ENCODE data around the gene RHEB.
"Not testable (repeated sequence)": the region's sequence is repeated elsewhere in the genome, so short reads cannot be mapped to it uniquely, and the experiment has no call there.

Gene RHEB

DNA sequence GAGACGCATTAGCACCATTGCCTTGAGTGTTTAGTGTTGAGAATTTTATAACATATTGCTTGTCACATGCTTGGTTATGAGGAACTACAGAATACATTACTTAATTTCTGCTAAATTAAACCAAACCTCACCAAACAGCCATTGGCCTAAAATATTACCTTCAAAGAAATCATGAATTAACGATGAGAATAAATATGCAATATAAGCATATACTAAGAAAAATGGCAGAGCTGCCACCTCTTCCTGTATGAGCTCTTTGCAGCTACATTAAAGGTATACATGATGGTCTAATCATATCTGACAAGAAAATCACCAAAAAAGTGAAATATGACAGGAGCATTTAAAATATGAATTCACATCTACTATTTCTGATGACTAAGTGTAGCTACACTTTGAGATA is 5.2 kb upstream of the RHEB start:
- no peak for DNase-seq

DNA sequence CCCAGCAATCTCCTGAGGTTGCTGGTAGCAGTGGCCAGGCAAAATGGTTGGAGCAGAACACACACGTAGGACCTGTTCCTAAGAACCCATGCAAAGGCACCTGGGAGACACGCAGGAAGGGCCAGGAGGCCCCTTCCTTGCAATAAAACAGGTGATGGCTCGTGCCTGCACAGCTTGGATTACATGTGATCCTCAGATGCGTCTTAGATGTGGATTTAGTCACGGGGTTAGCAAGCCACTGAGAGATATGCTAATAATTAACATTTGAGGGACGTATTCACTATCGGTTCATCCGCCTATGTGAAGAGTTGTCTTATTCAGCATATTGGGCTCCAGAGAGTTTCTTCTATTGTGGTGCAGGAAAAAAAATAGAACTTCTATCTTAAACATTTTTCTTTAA is 4.6 kb upstream of the RHEB start:
- DNase-seq = no peak

DNA sequence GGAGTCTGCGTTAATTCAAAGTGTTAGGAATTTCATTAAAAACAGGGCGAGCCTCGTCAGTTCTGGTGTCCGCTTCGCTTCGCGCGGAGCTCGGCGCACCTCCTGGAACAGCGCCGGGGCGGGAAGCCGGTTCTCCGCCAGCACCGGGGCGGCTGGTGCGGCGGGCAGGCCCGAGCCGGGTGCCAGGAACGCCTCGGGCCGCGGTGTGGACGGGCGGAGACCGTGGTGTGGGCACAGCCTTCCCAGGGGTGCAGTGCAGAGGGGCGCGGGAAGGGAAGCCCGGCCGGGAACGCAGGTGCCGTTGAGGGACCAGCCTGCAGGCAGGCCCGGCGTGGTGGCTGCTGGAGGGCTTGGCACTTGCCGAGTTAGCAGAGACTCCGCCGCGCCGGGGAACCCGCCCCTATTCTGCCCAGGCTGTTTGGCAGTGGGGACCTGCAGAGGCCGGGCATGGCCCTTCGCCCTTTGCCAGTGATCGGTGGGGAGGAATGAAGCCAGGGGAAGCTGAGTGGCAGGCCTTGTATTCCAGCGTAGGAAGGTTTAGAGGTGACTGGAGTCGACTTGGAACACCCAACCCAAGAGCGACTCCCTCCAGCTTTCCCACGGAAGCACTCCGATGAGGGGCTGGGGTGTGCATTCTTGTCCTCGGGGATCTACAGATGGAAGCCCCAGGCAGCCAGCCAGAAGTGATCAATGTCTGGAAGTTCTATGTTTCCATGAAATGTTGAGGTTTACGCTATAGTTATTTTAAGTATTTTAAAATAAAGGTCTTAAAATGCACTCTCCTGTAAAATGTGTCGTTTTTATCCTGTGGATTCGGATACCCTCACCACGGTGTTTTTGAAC is 945 bp upstream of the RHEB start:
- peak; percentile 33 for DNase-seq

DNA sequence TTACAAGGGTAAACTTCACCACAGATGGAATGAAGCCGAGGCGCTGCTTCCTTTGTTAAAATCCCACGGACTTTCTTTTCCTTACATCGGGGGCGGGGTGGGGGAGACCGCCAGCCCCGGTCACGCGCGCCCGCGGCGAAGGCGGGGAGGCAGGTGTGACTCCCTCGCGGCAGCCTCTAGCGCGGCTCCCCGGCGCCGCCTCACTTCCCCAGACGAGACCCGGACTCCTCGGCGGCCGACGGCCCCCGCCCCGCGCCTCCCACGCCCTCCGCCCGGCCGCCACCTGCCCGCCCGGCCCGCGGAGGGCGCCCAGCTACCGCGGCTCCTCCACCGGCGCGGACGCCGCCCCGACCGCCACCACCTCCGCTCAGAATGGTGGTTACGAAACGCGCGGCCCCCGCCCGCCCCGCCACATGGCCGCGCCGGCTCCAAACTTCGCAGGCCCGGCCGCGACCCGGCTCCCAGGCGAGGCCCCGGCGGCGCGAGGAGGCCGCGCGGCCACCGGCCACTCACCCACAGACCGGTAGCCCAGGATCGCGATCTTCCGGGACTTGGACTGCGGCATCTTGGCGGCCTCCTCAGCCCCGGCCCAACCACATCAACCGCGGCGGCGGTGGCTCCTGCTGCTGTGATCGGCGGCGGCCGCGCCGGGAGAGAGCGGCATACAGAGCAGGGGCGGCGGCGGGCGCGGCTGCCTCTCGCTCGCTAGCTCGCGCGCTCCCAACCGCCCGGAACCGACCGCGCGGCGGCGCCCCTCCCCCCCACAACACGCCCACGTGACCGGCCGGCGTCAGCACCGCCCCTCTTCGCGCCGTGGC is 539 bp downstream of the RHEB start:
- not testable (repeated sequence) for DNase-seq

DNA sequence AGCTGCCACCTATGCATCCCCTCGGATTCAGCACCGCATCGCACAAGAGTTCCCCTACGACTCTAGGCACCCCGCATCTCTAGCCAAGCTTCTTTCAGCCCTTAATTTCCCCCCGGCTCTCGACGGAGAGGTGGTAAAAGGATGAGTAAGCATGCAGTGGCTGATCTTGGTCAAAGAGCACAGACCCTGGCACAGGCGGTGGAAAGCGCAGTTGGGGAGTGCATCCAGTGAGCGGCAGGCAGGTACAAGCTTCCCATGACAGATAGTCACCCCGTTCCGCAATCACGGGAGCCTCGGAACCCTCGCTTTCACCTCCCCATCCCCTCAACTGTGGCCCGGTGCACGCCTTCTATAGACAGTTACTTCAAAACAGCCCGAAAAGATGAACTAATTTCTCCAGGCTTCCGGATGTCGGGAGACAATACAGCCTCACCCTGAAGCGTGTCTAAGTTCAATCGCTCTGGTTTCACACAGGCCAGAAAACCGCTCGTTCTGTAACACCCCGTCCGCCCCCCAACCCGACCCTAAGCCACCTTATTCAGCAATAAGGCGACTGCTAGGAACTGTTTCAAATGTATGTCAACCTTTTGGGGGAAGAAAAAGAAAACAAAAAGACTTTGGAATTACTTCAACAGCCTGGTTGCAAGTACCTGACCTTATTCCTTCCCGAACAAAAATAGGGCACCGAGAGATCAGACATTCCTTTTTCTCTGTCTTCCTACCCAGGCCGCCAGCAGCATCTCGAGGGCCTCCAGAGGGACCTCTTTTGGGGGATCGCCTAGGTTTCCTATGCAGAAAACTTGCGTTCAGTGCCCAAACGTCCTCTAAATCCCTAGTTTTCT is 1.4 kb downstream of the RHEB start:
- DNase-seq = no peak

DNA sequence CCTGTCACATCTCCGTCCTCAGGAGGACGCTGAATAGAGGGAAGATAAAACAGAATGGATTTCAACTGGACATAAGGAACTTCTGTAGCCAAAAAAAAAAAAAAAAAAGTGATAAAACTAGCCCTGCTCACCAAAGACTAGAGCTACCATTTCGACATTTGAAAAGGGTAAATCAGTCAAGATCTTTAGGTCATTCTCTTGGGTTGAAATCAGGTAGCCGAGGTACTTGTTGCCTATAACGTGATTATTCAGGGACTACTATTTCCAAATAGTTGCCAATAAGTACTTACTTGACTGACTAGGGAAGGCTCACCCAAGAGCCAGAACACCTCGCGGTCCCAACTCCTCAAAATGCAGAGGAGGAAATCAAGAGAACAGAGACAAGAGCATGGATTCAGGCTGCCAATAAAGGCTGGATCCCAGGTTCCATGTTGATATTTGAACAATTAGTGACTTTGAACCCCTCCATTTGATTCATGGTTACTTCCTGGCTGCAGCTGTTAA is 2.0 kb downstream of the RHEB start:
- no peak for DNase-seq

DNA sequence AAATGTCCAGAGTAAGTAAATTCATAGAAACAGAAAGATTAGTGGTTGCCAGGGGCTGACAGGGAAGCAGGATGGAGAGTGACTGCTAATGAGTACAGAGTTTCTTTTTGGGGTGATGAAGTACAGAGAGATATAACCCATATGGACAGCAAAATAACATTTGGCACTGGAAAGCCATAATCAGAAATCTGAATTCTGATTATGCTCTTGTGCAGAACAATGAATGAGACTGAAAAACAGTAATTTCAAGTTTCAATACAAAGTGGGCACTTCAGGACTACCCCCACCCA is 4.5 kb downstream of the RHEB start:
- DNase-seq = no peak

DNA sequence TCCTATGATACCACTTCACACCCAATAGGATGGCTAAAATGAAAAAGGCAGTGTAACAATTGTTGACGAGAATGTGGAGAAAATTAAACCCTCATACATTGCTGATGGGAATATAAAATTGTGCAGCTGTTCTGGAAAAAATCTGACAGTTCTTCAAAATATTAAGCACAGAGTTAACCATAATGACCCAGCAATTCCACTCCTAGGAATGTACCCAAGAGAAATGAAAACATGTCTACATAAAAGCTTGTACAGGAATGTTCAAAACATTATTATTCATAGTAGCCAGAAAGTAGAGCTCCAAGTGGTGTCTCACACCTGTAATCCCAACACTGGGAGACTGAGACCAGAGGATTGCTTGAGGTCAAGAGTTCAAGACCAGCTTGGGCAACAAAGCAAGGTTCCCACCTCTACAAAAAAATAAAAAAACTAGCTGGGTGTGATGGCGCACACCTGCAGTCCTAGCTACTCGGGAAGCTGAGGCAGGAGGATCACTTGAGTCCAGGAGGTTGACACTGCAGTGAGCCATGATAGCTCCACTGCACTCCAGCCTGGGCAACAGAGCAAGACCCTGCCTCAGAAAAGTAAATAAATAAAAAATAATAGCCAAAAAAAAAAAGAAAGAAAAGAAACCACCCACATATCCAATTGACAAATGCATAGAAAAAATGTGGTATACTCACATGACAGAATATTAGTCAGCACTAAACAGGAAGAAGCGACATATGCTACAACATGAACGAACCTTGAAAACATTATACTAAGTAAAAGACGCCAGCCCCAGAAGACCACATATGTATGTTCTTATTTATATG is 5.0 kb downstream of the RHEB start:
- no peak for DNase-seq

DNA sequence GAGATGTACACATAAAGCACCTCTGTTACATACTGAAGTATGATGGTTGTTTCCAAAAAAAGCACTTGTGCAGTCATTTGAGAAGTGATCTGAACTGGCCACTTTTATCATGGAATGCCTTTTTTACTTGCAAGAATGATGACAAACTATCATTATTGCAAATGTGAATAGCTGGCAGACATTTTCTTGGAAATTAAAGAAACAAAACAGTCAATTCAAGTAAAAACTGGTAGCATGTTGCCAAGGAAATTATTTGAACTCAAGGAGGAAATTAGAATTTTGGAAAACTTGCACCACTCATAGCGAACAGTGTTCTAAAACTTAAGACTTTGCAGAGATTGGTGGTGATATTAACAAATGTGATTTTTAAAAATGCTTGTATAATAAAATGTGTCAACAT is 6.6 kb downstream of the RHEB start:
- DNase-seq = no peak

DNA sequence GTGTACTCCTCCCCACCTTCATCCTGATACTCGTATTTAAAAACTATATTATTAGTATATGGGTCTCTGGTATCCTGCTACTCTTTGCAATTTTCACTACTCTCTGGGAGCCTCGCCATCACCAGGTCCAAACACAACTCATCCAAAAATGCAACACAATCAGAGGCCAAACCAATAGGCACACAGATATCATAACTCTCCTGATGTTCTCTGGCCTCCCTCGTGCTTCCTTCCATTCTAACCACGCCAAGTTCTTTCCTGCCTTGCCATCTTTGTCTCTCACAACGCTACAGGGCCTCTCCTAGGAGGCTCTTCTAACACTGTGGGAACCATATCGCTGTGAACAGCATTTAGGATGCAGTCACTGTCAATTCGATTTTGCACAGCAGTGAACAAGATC is 7.3 kb downstream of the RHEB start:
- no peak for DNase-seq

DNA sequence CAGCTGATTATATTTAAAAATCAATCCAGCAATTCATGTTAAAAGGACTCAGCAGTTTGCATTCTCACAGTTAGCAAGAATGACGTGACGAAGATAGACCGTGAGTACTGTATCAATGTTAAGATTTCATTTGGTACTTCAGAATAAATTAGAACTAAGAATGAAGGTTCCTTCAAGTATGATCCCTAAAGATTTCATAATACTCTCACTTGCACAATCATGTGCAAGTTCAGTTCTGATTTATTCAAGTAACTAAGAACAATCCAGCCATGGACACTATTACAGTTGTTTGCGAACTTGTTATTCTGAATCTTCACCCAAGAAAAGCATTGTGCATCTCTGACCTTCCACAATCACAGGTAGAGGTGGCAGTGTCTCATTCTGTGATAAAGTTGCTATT is 7.7 kb downstream of the RHEB start:
- DNase-seq = no peak

DNA sequence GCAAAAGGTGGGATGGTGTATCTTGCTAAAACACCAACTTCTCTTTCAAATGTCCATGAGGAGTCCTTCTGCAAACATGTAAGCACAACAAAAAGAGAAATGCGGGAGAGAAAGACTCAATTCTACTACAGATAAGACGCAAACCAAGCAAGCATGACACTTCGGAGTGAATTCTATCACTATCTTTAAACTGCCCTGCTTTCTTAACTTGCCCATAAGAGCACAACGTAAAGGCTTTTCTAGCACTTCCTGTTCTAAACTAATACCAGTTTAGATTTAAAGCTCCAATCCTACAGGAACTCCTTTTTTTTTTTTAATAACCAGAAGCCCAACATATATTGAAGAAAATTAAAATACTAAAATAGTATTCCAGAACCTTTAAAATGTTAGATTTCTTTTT is 8.4 kb downstream of the RHEB start:
- DNase-seq = no peak

DNA sequence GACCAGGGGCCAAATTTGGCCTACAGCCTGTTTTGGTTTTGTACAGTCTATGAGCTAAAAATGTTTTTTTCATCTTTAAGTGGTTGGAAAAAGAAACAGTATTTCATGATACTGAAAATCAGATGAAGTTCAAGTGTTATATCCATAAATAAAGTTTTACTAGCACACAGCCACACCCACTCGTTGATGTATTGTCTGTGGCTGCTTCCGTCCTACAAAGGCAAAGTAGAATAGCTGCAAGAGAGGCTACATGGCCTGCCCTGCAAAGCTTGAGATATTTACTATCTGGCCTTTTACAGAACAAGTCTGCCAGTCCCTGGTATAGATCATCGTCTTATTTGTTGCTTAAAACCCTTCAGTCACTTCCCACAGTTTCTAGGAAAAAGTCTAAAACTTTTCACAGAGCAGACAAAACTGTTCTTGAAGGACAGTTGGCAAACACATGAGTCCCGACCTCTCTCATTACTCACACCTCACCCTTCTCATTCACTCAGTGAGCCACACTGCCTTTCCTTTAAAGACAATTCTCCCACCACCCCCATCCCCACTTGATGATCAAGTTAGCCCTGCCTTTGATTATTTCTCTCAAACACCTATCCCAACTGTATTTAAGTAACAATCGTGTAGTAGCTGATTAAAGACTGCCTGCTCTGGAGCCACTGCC is 9.9 kb downstream of the RHEB start:
- no peak for DNase-seq

DNA sequence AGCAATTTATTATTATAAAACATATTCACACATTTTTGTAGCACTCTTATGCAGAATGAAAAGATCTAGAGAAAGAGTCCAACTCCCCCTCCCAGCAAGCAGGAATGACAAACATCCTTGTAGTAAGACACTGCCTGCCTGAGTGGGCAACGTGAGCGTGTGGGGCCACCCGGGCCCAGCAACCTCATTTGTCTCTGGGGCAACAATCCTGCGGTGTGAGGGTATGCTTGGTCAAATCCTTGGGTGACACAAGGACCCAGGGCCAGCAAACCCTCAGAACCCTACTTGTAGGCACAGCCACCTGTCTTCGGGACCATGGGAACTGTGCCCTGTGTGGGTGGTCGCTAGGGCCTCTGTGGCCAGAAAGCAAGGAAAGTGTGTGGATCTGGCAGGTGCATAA is 10.7 kb downstream of the RHEB start:
- no peak for DNase-seq

DNA sequence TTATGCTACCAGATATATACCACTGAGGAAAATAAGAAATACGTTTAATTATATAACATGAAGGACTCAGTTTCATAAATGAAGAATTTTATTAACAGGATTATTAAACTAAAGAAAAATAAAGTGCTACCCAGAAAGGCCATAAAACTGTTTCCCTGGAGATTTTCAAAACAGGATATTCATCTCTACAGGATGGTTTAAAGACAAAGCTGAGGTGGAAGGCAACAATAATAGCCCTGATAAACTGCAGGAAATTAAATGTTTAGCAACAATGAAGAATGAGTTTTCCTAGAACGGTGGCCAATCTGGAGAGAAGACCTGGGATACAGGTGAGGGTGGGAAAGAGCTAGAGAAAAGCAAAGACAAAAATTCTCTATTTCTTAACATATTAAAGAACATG is 11.9 kb downstream of the RHEB start:
- DNase-seq = no peak

DNA sequence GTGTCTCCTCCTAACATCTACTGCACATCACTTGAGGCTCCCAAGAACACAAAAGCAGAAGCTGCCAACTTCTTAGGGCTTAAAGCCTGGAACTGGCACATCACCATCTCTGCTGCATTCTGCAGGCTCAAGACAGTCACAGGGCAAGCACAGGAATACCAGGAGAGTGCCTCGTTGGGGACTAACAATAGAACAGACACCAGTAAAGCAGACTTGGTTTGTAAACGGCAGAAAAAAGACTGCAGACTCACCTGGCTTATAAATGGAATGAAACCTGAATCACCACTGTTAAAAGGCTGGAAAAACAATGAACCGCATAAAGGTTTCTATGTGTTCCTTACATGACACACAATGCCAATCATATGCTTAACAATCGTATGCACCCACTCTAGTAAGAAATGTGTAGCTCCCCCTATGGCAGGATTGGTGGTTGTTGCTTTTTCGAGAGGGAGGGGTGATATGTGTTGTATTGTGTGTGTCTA is 12.8 kb downstream of the RHEB start:
- no peak for DNase-seq

DNA sequence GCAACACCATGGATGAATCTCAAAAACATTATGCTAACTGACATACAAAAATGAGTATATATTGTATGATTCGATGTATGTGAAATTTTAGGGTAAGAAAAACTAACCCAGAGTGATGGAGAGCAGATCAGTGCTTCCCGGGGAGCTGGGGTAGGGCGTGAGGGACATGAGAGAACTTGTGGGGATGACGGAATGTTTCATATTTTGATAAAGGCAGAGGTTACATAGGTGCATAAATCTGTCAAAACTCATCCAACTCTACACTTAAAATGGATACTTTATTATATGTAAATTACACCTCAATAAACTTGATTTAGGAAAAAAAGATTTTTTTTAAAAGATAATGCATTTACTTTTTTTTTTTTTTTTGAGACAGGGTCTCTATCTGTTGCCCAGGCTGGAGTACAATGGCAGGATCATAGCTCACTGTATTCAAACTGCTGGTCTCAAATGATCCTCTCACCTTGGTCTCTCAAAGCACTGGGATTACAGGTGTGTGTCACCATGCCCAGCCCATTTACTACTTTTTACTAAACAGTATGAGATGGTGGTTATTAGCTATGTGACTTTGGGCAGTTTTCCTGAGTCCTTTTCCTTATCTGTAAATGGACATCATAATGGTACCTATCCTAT is 13.7 kb downstream of the RHEB start:
- no peak for DNase-seq

DNA sequence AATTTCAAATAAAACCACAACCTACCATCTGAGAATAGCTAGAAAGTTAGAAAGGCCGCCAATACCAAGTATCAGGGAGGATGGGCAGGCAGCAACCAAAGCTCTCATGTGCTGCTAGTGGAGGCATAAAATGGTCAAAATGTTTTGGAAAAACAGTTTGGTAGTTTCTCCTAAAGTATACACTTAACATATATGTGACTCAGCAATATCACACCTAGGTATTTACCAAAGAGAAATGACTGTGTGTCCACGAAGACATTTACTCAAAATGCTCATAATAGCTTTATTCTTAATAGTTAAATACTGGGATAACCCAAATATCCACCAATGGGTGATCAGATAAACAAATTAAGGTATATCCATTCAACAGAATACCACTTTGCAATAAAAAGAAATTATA is 14.3 kb downstream of the RHEB start:
- no peak for DNase-seq

DNA sequence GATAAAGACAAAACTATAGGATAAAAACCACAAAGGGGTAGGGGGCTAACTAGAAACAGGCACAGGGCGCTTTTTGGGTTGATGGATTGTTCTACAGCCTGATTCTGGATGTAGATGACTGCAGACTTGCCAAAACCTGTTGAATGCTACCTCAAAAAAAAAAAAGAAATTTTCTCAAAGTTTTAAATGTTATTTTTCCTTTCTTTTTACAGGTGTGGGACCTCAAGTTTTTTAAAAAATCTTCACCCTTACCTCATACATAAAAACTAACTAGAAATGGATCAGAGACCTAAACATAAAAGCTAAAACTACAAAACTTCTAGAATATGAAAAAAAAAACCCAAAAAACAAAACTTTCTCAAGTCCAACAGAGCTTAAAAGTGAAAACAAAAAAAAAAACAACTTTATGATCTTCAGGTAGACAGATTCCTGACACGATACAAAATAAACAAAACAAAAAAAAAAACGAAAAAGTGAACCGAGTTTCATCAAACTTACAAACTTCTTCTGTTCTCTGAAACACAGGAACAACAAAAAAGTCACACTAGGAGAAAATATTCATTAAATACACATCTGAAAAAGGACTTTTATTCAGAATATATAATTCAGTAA is 14.9 kb downstream of the RHEB start:
- DNase-seq = no peak

DNA sequence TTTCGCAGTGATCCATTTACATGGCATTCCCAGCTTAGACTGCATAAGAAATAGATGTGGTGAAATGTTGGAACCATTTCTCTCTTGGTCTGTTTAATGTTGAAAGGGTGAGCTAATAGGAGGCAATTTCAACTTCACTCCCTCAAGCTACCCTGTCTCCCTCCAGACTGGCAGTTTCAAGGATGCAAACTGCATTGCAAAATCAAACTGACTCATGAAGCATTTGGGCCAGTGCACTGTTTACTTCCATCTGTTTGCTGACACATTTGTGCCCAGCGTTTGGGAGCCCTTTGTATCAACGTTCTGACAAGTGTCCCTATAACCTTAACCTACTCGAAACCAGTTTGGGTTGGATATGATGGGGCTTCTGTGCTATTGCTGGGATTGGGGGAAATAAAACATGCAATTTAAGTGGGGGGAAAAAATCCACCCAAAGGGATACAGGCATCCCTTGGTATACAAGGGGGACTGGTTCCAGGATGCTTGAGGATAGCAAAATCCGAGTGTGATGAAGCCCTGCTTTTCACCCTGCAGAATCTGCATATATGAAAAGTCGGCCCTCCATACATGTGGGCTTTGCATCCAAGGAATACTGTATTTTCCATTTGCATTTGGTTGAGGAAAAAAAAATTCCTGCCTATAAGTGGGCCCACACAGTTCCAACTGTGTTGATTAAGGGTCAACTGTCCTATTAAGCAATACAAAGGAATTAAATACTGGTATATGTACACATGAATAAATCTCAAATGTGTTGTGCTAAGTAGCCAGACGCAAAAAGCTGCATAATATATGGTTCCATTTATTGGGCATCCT is 15.6 kb downstream of the RHEB start:
- no peak for DNase-seq
